Medulla oblongata (tissue), 1 donor: ENCODE results near the gene GTF3C5.
"Not testable (repeated sequence)": the region's sequence is repeated elsewhere in the genome, so short reads cannot be mapped to it uniquely, and the experiment has no call there.

Experiments used
- DNase-seq: peaks from one replicate; pipeline ENCODE4 v3.0.0-alpha.2; 2015; ENCODE audit errors: extremely low spot score

Gene GTF3C5

GRCh38 chr9:133030317-133031129 is at the start of gene GTF3C5:
Gene GTF3C5, plus strand, starts transcription at chr9:133030997. Its CDS starts 15 bp downstream, at chr9:133031012.
- DNase-seq: peak; percentile 99

- DNase-seq: no peak
Observed at GRCh38 chr9:132982458-132982857, 48.3 kb upstream of the GTF3C5 start.

GRCh38 chr9:132983491-132984201 is 47.2 kb upstream of the GTF3C5 start:
- no peak for DNase-seq

DNA sequence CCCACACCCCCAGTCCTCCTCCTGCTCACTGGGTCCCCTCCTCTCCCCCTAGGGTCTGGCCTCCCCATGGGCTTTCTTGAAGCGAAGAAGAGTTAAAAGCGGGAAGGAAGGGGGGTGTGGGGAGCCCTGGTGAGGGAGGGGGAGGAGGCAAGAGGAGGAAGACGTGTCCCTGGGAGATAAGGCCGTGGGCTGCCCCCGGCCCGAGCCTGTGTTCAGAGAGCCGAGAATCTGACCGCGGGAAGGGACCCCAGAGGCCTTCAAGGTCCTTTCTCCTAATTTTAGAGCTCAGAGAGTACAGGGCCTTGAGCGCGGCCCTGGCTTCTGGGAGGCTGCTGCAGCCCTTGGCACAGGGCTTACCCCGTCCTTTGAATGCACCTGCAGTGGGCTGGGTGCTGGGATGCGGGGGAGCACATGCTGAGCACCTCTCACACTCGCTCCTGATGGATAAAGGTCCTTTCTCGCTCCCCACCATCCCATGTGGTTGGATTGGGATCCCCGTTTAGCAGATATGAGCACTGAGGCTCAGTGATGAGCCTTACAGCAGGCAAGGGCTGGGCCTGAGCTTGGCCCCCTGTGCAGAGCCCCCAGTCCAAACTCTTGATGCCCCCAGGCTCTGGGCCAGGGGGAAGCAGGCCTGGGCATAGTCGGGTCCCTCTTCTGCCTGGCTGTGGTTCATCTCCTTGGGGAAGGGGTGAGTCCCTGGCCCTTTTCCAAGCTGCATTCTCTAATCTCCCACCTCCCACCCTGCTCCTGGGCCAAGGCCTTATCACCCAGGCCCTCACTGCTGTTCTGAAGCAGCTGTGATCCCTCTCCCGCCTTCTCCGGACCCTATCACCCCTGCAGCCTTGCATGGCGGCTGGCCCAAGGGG is 46.4 kb upstream of the GTF3C5 start:
- no peak for DNase-seq

GRCh38 chr9:132985071-132985350 is 45.8 kb upstream of the GTF3C5 start:
- no peak for DNase-seq

- DNase-seq: no peak
Observed at GRCh38 chr9:132985489-132985888, 45.3 kb upstream of the GTF3C5 start.

GRCh38 chr9:132986114-132986513 is 44.7 kb upstream of the GTF3C5 start:
- no peak for DNase-seq

DNA sequence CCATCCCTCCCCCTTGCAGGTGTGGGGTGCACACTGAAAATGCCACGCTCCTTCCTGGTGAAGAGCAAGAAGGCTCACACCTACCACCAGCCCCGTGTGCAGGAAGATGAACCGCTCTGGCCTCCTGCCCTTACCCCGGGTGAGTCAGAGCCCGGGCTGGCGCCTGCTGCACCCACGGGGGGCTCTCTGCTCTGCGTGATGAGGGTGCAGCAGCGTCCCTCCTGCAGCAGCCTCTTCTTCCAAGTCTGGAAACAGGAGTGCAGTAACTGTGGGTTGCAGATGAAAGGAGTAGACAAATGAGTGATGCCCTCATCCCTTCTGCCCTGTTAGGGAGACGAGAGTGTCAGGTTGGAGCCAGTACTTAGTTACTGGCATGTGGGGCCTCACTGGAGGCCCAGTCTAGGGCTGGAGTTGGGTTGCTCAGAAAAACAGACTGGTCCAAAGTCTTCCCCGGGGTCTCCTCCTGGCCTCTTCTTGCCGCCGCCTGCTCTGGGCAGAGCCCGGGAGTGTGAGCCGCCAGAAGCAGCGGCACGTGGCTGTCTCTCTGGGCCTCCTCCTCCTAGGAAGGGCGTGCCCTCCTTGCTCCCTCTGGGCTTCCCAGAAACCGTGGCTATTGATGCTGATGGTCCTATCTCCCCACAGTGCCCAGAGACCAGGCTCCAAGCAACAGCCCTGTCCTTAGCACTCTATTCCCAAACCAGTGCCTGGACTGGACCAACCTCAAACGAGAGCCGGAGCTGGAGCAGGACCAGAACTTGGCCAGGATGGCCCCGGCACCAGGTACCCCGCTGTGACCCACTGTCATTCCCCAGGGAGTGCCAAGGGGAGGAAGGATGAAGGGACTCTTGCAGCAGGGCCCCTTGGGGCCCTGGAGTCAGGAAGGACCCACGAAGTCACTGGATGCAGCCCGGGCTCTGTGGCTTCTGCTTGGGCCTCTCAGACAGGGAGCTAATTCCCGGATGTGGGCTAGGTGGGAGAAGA is 43.9 kb upstream of the GTF3C5 start:
- no peak for DNase-seq

GRCh38 chr9:132988244-132989013 is 42.4 kb upstream of the GTF3C5 start:
- no peak for DNase-seq

DNA sequence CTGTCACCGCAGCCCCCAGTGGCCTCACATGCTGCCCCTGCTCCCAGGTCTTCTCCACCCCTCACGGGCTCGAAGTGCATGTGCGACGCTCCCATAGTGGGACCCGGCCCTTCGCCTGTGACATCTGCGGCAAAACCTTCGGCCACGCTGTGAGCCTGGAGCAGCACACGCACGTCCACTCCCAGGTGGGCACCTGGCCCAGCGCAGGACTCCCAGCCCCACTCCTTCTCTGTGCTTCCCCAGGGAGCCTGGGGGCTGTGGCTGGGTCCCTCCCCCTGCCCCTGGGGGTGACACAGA is 41.8 kb upstream of the GTF3C5 start:
- DNase-seq: no peak

- no peak for DNase-seq
Observed at GRCh38 chr9:132989414-132989996, 41.3 kb upstream of the GTF3C5 start.

GRCh38 chr9:132989998-132990557 is 40.7 kb upstream of the GTF3C5 start:
- not testable (repeated sequence) for DNase-seq

GRCh38 chr9:132990781-132991180 is 40.0 kb upstream of the GTF3C5 start:
- no peak for DNase-seq

DNA sequence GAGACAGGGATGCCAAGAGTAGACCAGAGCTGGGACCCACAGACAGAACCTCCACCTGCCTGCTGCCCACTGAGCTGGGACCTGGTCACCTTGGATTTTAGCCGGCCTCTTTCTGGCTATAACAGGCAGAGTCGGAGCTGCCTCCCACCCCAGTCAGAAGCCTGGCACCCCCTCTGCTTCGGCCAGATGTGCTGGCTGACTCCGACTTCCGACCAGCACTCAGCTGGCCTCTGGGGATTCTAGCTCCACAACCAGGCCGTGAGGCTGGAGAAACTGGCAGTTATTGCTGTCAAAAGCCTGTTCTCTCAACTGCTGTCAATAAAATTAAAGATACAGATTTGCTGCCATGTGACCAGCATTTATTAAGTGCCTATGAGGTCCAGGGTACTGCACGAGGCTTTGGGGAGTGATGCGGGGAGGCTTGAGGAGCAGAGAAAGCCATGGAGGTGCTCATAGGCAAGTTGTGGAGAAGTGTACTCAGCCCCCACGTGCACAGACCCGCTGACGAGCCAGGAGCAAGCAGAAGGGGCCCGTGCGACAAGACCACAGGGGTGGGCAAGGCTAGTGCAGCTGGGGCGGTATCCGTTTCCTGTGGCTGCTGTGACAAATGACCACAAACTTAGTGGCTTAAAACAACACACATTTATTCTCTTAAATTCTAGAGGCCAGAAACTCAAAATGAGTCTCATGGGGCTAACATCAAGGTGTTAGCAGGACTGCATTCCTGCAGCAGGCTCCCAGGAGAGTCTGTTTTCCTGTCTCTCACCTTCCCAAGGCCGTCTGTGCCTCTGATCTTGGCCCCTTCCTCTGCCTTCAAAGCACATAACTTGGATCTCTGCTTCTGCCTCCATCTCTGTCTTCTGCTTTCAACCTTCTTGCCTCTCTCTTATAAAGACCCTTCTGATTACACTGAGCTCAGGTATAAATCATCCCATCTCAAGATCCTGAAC is 39.2 kb upstream of the GTF3C5 start:
- DNase-seq: no peak

- DNase-seq: no peak
Observed at GRCh38 chr9:132993511-132993939, 37.3 kb upstream of the GTF3C5 start.

DNA sequence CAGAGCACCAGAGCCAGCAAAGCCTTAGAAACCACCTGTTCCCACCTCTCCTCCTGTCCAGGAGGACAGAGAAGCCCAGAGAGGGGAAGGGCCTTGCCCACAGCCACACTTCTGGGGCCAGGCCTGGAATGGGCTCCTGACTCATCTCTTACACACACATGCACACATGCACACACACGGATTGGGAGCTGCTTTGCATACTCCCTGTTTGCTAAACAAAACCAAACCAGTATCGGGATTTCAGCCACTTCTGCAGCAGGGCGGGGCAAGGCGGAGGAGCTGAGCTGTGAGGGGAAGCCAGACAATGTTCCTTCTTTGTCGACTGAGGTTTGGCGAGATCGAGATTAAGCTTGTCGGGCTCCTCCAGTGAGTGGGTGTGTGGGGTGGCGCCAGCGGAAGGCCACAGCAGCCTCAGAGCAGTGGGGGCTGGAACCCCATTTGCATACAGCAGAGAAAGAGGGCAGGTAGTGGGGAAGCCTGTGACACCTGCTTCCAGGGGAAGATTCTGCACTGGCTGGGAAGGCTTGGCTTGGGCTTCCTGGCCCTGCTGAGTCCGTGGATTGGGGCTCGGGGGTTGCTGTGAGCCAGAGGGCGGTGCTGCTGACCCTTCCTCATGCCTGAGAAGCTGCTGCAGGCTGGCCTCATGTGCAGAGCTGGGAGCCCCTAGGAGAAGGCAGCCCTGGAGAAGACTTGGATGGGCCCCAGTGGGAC is 36.2 kb upstream of the GTF3C5 start:
- DNase-seq: no peak

DNA sequence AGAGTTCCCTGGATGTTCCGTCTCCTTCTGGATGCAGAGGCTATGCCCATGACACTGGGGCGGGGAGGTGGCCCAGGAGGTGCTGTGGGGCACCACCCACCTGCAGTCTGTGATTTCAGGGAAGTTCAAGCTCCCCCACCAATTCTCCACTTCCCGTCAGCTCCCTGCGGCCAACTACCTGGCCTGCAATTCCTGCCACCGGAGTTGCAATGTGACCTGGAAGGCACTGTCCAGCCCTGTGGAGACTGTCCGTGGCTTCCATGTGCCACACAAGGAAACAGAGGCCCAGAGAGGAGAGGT is 35.7 kb upstream of the GTF3C5 start:
- DNase-seq: no peak

- no peak for DNase-seq
Observed at GRCh38 chr9:132995879-132996278, 34.9 kb upstream of the GTF3C5 start.
